A549 treated with CpdA at 1 μM for 4 hours (cell line): ENCODE data around the gene NKX6-2. TPM values are rescaled to one million over a fixed set of nuclear protein-coding genes. Genes with fewer than 3 reads are reported as not detected.

ENCODE experiments used
- total RNA-seq: library from RNA; stranded (reverse); fragments of 200-300 nt; extraction: Qiagen RNA extraction; gene quantifications from 5 replicates; pipeline ENCODE4 v1.2.3, GENCODE V29; 2022; ENCODE audit warnings: low read depth

NKX6-2 gene
- total RNA-seq, result 0.17 to 0.23 TPM (median 0.23 TPM) in 5 replicates

GRCh38 chr10:132785723-132786475 is at the start of gene NKX6-2:
Gene NKX6-2 (minus strand): TSS chr10:132786147. CDS start chr10:132785948, 199 bp downstream.

Other genes starting within 250 kb of the NKX6-2 start
- 12.7 to 17.3 TPM (median 13.9 TPM) in 5 replicates for gene INPP5A, start 248.4 kb downstream of the NKX6-2 start, total RNA-seq
- gene CFAP46, start 156.4 kb upstream of the NKX6-2 start, total RNA-seq, result 1.0 to 1.5 TPM (median 1.3 TPM) in 5 replicates